HUES6 (cell line): ENCODE results near the gene C11orf65.

ENCODE experiments used
- H3K27ac ChIP-seq: 2 replicates; pipeline ENCODE4 v1.7.0; 2013; ENCODE audit warnings: low read depth, mild to moderate bottlenecking, low read length, inconsistent platforms
- H3K27me3 ChIP-seq: 2 replicates; pipeline ENCODE4 v1.6.1; 2013; ENCODE audit warnings: low read length; ENCODE audit not compliant: control insufficient read depth, insufficient read depth
- H3K36me3 ChIP-seq: 2 replicates; pipeline ENCODE4 v1.6.1; 2013; ENCODE audit warnings: low read length; ENCODE audit not compliant: control insufficient read depth, insufficient read depth
- H3K4me1 ChIP-seq: 2 replicates; pipeline ENCODE4 v1.6.1; 2013; ENCODE audit warnings: low read length; ENCODE audit not compliant: control insufficient read depth, insufficient read depth
- H3K4me3 ChIP-seq: 2 replicates; pipeline ENCODE4 v1.5.1; 2013; ENCODE audit warnings: low read depth, low read length
- H3K9ac ChIP-seq: one replicate; pipeline ENCODE4 v1.6.1; 2013; ENCODE audit warnings: mild to moderate bottlenecking, low read length
- H3K9me3 ChIP-seq: 2 replicates; pipeline ENCODE4 v1.6.1; 2013; ENCODE audit warnings: low read depth, low read length; ENCODE audit not compliant: control insufficient read depth, insufficient read depth

The C11orf65 gene

GRCh38 chr11:108497317-108498045 is 30.2 kb upstream of the C11orf65 start:
- no peaks in the 10 kb centered on the region for H3K27me3 ChIP-seq
- H3K4me1 ChIP-seq: peaks cover 11% of the 10 kb centered on the region
- H3K4me3 ChIP-seq: peak overlapping the region; percentile 62
- H3K9me3 ChIP-seq: no peaks in the 10 kb centered on the region
- H3K27ac ChIP-seq: peak overlapping the region; percentile 32; the same call in 1 of the 2 replicates
- H3K36me3 ChIP-seq: no peaks in the 10 kb centered on the region
- peak overlapping the region; percentile 83 for H3K9ac ChIP-seq

- Histone ChIP-seq H3K27ac (no peak overlapping the region), H3K4me3 (peak overlapping the region; percentile 62), H3K9ac (peak overlapping the region; percentile 83), H3K36me3 (no peaks in the 10 kb centered on the region), H3K4me1 (peaks cover 11% of the 10 kb centered on the region), H3K9me3 (no peaks in the 10 kb centered on the region), H3K27me3 (no peaks in the 10 kb centered on the region)
These were observed 29.4 kb upstream of the C11orf65 start for GRCh38 chr11:108496643-108497256.

DNA sequence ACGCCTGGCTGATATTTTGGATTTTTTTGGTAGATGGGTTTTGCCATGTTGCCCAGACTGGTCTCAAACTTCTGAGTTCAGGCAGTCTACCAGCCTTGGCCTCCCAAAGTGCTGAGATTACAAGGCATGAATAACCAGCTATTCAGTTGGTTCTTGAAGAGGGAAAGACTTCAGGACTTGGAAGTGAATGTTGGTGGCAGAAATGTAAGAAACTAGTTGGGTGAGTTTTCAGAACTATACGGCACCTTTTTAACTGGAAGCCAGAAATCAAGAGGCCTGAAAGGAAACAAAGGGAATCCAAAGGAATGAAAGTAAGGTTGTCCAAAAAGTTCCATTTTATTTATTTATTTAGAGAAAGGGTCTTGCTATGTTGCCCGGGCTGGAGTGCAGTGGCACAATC is 28.0 kb upstream of the C11orf65 start:
- Histone ChIP-seq H3K4me1 (peaks cover 11% of the 10 kb centered on the region), H3K27ac (no peak overlapping the region), H3K9ac (no peak overlapping the region), H3K9me3 (no peaks in the 10 kb centered on the region), H3K36me3 (no peaks in the 10 kb centered on the region), H3K4me3 (no peak overlapping the region), H3K27me3 (no peaks in the 10 kb centered on the region)

DNA sequence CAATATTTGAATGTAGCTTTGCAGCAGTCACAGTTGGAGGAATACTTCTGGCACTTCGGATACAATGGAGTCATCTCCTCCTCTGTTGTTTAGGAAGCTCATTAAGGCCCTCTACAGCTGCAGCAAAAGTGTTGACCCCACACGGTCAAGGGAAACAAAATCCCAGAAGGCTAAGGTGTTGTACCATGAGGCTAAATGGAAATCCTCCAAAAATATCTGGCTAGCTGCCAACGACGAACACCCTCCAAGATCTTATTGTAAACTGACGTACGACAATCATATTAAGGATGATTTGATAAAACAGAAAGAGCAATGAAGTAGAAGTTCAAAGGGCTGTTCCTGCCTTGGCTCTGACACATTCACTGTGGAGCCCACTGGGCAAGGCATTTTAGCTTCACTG is 26.9 kb upstream of the C11orf65 start:
- Histone ChIP-seq H3K9me3 (no peaks in the 10 kb centered on the region), H3K36me3 (peaks cover 4% of the 10 kb centered on the region), H3K4me3 (no peak overlapping the region), H3K9ac (no peak overlapping the region), H3K27ac (no peak overlapping the region), H3K4me1 (peaks cover 11% of the 10 kb centered on the region), H3K27me3 (no peaks in the 10 kb centered on the region)

DNA sequence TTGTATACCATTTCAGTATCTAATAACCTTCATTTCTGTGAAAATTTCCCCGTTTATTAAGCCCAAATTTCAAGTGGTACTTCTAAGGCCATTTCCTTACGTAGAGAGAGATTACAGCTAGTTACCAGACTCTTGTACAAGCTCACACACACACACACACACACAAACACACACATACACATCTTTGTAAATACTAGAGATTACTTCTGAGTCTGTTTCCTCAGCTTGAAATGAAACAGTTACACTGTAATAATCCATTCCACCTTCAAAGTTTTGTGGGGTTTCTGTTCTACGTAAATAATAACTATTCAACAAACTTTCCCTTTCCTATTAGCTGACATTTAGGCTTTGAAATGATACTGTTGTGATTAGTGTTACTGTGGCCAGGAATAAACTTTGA is 24.6 kb upstream of the C11orf65 start:
- H3K27ac ChIP-seq: no peak overlapping the region
- H3K27me3 ChIP-seq: no peaks in the 10 kb centered on the region
- H3K9ac ChIP-seq: no peak overlapping the region
- no peaks in the 10 kb centered on the region for H3K9me3 ChIP-seq
- H3K36me3 ChIP-seq: peaks cover 8% of the 10 kb centered on the region
- H3K4me3 ChIP-seq: no peak overlapping the region
- peaks cover 6% of the 10 kb centered on the region for H3K4me1 ChIP-seq

- Histone ChIP-seq H3K27me3 (no peaks in the 10 kb centered on the region), H3K4me3 (no peak overlapping the region), H3K36me3 (peaks cover 29% of the 10 kb centered on the region), H3K9ac (no peak overlapping the region), H3K27ac (no peak overlapping the region), H3K4me1 (no peaks in the 10 kb centered on the region), H3K9me3 (no peaks in the 10 kb centered on the region)
These were observed 19.5 kb upstream of the C11orf65 start for GRCh38 chr11:108486828-108487227.

GRCh38 chr11:108486331-108486730 is 19.0 kb upstream of the C11orf65 start:
- Histone ChIP-seq H3K9ac (no peak overlapping the region), H3K27me3 (no peaks in the 10 kb centered on the region), H3K27ac (no peak overlapping the region), H3K4me1 (no peaks in the 10 kb centered on the region), H3K4me3 (no peak overlapping the region), H3K36me3 (peaks cover 31% of the 10 kb centered on the region), H3K9me3 (no peaks in the 10 kb centered on the region)

DNA sequence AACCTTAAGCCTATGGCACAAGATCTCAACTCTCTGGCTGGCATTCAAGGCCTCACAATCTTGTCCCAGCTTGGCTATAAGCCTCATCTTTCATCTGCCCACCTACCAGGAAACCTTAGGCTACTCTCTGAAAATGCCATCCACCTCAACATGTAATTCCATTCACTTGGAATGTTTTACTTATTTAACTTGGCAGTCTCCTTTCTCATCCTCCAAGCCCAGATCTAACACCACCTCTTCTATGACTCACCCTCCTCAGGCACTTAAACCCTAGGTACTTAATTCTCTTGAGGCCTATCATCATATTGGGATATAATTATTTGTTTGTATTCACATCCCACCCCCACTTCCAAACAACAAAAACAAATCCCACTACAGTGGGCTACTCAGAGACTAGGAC is 15.8 kb upstream of the C11orf65 start:
- Histone ChIP-seq H3K27ac (no peak overlapping the region), H3K4me1 (no peaks in the 10 kb centered on the region), H3K36me3 (peaks cover 30% of the 10 kb centered on the region), H3K4me3 (no peak overlapping the region), H3K9me3 (no peaks in the 10 kb centered on the region), H3K9ac (no peak overlapping the region), H3K27me3 (no peaks in the 10 kb centered on the region)

- Histone ChIP-seq H3K9me3 (no peaks in the 10 kb centered on the region), H3K27me3 (no peaks in the 10 kb centered on the region), H3K4me3 (no peak overlapping the region), H3K4me1 (no peaks in the 10 kb centered on the region), H3K27ac (no peak overlapping the region), H3K36me3 (peaks cover 11% of the 10 kb centered on the region), H3K9ac (no peak overlapping the region)
These were observed 7.5 kb upstream of the C11orf65 start for GRCh38 chr11:108474664-108475463.

DNA sequence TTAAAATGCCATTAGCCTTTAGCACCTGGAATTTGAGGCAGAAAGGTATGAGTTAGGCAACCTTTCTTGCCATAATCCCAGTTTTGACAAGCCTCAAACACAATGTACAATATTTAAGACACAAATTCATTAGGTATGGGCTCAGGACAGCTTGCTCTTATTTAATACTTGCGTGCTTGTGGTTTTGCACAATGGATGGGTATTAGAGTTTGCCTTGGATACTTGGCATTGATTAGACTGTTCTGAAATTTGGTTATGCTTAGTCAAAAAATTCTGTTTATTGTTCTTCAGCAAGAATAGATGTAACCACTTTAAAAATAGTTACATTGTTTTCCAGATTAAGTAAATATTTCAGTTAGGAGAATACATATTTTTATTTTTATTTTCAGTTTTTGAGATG is 5.4 kb upstream of the C11orf65 start:
- no peaks in the 10 kb centered on the region for H3K4me1 ChIP-seq
- no peak overlapping the region for H3K27ac ChIP-seq
- no peak overlapping the region for H3K9ac ChIP-seq
- no peaks in the 10 kb centered on the region for H3K9me3 ChIP-seq
- H3K4me3 ChIP-seq: no peak overlapping the region
- H3K27me3 ChIP-seq: no peaks in the 10 kb centered on the region
- H3K36me3 ChIP-seq: peaks cover 9% of the 10 kb centered on the region

GRCh38 chr11:108468478-108468864 is 1.1 kb upstream of the C11orf65 start:
- H3K9ac ChIP-seq: no peak overlapping the region
- H3K4me3 ChIP-seq: no peak overlapping the region
- no peaks in the 10 kb centered on the region for H3K4me1 ChIP-seq
- no peaks in the 10 kb centered on the region for H3K9me3 ChIP-seq
- no peaks in the 10 kb centered on the region for H3K36me3 ChIP-seq
- no peak overlapping the region for H3K27ac ChIP-seq
- no peaks in the 10 kb centered on the region for H3K27me3 ChIP-seq
